Suprapubic skin (tissue), 4 donors: ENCODE results near the gene CLSTN3. TPM values are rescaled to one million over a fixed set of nuclear protein-coding genes. Genes with fewer than 3 reads are reported as not detected.

ENCODE experiments used
- DNase-seq, 2 donors: peaks; one replicate each; pipeline ENCODE4 v3.0.0-alpha.2; 2019; ENCODE audit warnings: low spot score in 2 of 2
- H3K27ac ChIP-seq: fragments of 200-600 bp; sonication (generic); one replicate; pipeline ENCODE4 v1.5.1; 2019
- H3K27me3 ChIP-seq: fragments of 200-600 bp; sonication (generic); one replicate; pipeline ENCODE4 v1.5.1; 2019
- H3K36me3 ChIP-seq: fragments of 200-600 bp; sonication (generic); one replicate; pipeline ENCODE4 v1.5.1; 2019
- H3K4me1 ChIP-seq: fragments of 200-600 bp; sonication (generic); one replicate; pipeline ENCODE4 v1.5.1; 2019
- H3K4me3 ChIP-seq: fragments of 200-600 bp; sonication (generic); one replicate; pipeline ENCODE4 v1.5.1; 2019; ENCODE audit warnings: mild to moderate bottlenecking
- H3K9me3 ChIP-seq: fragments of 200-600 bp; sonication (generic); one replicate; pipeline ENCODE4 v1.5.1; 2019
- CTCF ChIP-seq, 2 donors: fragments of 200-600 bp in 1 of 2; fragments of 450-650 bp in 1 of 2; sonication (generic) in 1 of 2; IDR thresholded peaks; one replicate each; pipeline ENCODE4 v1.5.1; 2016 to 2019; ENCODE audit warnings: antibody characterized with exemption in 2 of 2, mild to moderate bottlenecking in 1 of 2, moderate library complexity in 1 of 2
- EP300 ChIP-seq: sonication (generic); formaldehyde crosslinking; IDR thresholded peaks from one replicate; pipeline ENCODE4 v1.6.1; 2017; ENCODE audit warnings: antibody characterized with exemption
- POLR2A ChIP-seq, 2 donors: fragments of 450-650 bp; IDR thresholded peaks; one replicate each; pipeline ENCODE4 v1.6.1; 2017; ENCODE audit warnings: antibody characterized with exemption in 2 of 2, mild to moderate bottlenecking in 2 of 2, moderate library complexity in 2 of 2
- POLR2AphosphoS5 ChIP-seq, 3 donors: sonication (generic); formaldehyde crosslinking; IDR thresholded peaks; one replicate each; pipeline ENCODE4 v1.6.1; 2017; ENCODE audit warnings: antibody characterized with exemption in 3 of 3
- WGBS: methylation state at CpG from one replicate; pipeline ENCODE4 v1.1.5; 2018; 5-methylcytosine and 5-hydroxymethylcytosine counted together
- total RNA-seq, 4 donors: library from RNA; depleted of rRNA; stranded (reverse); fragments of >200 nt; gene quantifications; one replicate each; pipeline ENCODE4 v1.1.0, GENCODE V29; 2016

Gene CLSTN3
- total RNA-seq, 4 donors from 2014 or later, result 29.9 to 69.8 (median 39.1) TPM

GRCh38 chr12:7114008-7114407, 16.2 kb upstream of the CLSTN3 start:
- Histone ChIP-seq H3K4me1 (peaks cover 15% of the 10 kb centered on the region), H3K27ac (no peak overlapping the region)
- 86% methylated on average over 11 of the region's 11 CpGs for WGBS

GRCh38 chr12:7114851-7115250, 15.3 kb upstream of the CLSTN3 start:
- DNase-seq, result peak; percentile 24 to 45
- no peak for TF ChIP-seq POLR2AphosphoS5 (IDR thresholded peaks at IDR 0.05)
- TF ChIP-seq CTCF (IDR thresholded peaks at IDR 0.05), result no peak
- no peak for TF ChIP-seq EP300
- TF ChIP-seq POLR2A (IDR thresholded peaks at IDR 0.05), result no peak
- H3K27me3 ChIP-seq, result no peaks in the 10 kb centered on the region
- no peaks in the 10 kb centered on the region for H3K9me3 ChIP-seq
- peaks cover 24% of the 10 kb centered on the region for H3K36me3 ChIP-seq
- H3K27ac ChIP-seq, result no peak overlapping the region
- no peak overlapping the region for H3K4me3 ChIP-seq
- H3K4me1 ChIP-seq, result peaks cover 7% of the 10 kb centered on the region
- WGBS, result 89% methylated on average over 6 of the region's 6 CpGs

More at GRCh38 chr12:7114008-7114407, 16.2 kb upstream of the CLSTN3 start:
- no peaks in the 10 kb centered on the region for H3K27me3 ChIP-seq
- TF ChIP-seq EP300 (no peak), POLR2A (IDR thresholded peaks at IDR 0.05) (no peak), POLR2AphosphoS5 (IDR thresholded peaks at IDR 0.05) (no peak), CTCF (IDR thresholded peaks at IDR 0.05) (no peak)
- H3K36me3 ChIP-seq, result peaks cover 24% of the 10 kb centered on the region
- DNase-seq, result peak; percentile 49 to 50
- H3K9me3 ChIP-seq, result no peaks in the 10 kb centered on the region
- no peak overlapping the region for H3K4me3 ChIP-seq

GRCh38 chr12:7116196-7116595, 14.0 kb upstream of the CLSTN3 start:
- no peak overlapping the region for H3K27ac ChIP-seq
- TF ChIP-seq CTCF (IDR thresholded peaks at IDR 0.05) (no peak), EP300 (no peak), POLR2A (IDR thresholded peaks at IDR 0.05) (no peak), POLR2AphosphoS5 (IDR thresholded peaks at IDR 0.05) (no peak)

GRCh38 chr12:7116916-7117315, 13.3 kb upstream of the CLSTN3 start:
- Histone ChIP-seq H3K4me3 (no peak overlapping the region), H3K27me3 (no peaks in the 10 kb centered on the region), H3K36me3 (peaks cover 24% of the 10 kb centered on the region), H3K27ac (no peak overlapping the region), H3K4me1 (peaks cover 7% of the 10 kb centered on the region), H3K9me3 (no peaks in the 10 kb centered on the region)
- WGBS, result 81% methylated on average over 8 of the region's 9 CpGs
- DNase-seq, result peak; percentile 39 to 48
- TF ChIP-seq CTCF (IDR thresholded peaks at IDR 0.05) (no peak), EP300 (no peak), POLR2AphosphoS5 (IDR thresholded peaks at IDR 0.05) (no peak), POLR2A (IDR thresholded peaks at IDR 0.05) (no peak)

More at GRCh38 chr12:7116196-7116595, 14.0 kb upstream of the CLSTN3 start:
- Histone ChIP-seq H3K27me3 (no peaks in the 10 kb centered on the region), H3K4me3 (no peak overlapping the region), H3K4me1 (peaks cover 7% of the 10 kb centered on the region), H3K36me3 (peaks cover 24% of the 10 kb centered on the region), H3K9me3 (no peaks in the 10 kb centered on the region)
- 85% methylated on average over 3 of the region's 3 CpGs for WGBS
- peak in 1 of 2 donors; percentile 15 for DNase-seq

GRCh38 chr12:7117670-7118069, 12.5 kb upstream of the CLSTN3 start:
- H3K9me3 ChIP-seq, result no peaks in the 10 kb centered on the region
- peak; percentile 2 to 13 for DNase-seq
- H3K4me3 ChIP-seq, result no peak overlapping the region
- no peak overlapping the region for H3K27ac ChIP-seq
- peaks cover 24% of the 10 kb centered on the region for H3K36me3 ChIP-seq
- H3K27me3 ChIP-seq, result no peaks in the 10 kb centered on the region
- 88% methylated on average over 3 of the region's 3 CpGs for WGBS
- TF ChIP-seq POLR2A (IDR thresholded peaks at IDR 0.05) (no peak), CTCF (IDR thresholded peaks at IDR 0.05) (no peak), EP300 (no peak), POLR2AphosphoS5 (IDR thresholded peaks at IDR 0.05) (no peak)
- peaks cover 7% of the 10 kb centered on the region for H3K4me1 ChIP-seq
